Astrocyte of the hippocampus (primary cell): Measurements from ENCODE around the gene CXorf38.

Experiments used
- DNase-seq: peaks from one replicate; pipeline ENCODE4 v3.0.0; 2011; ENCODE audit warnings: low read depth, low spot score

CXorf38 gene, protein sequence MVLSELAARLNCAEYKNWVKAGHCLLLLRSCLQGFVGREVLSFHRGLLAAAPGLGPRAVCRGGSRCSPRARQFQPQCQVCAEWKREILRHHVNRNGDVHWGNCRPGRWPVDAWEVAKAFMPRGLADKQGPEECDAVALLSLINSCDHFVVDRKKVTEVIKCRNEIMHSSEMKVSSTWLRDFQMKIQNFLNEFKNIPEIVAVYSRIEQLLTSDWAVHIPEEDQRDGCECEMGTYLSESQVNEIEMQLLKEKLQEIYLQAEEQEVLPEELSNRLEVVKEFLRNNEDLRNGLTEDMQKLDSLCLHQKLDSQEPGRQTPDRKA

DNA sequence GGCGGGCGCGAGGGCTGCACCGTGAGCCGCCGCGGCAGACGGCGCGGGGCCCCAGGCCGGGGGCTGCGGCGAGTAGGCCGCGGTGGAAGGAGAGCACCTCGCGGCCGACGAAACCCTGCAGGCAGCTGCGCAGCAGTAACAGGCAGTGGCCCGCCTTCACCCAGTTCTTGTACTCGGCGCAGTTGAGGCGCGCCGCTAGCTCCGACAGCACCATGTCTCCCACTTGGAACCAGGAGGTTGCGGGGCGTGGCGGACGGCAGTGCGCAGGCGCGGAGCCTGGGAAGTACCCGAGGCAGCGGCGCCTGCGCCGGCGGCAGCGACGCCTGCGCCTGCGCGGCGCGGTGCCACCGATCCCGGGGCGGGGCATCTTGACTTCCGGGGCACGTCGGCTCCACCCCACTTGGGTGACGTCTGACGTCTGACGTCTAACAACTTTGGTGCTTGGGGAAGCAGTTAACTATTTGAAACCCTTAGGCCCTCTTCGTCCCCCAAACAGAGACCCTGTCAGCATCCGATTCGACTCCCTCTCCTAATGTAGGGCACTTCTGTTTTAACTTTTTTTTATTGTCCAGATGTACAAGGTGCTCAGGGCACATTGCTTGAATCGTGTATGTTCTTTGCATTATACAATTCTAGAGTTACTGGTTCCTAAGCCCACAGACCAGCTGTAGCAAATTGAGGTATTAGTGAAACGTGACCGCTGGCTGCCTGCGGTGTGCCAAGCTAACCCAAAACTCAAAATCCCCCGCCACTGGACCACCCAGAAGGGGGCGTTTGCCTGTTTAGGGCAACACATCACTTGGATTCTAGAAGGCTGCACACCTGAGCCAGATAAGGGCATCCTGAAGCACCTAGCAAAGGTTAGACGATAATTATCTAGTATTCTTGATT is at the start of gene CXorf38:
Gene CXorf38 (minus strand): TSS at position 255 of the 891 bp plus-strand sequence. CDS start 41 bp downstream, at position 214.
- peak; percentile 97 for DNase-seq

DNA sequence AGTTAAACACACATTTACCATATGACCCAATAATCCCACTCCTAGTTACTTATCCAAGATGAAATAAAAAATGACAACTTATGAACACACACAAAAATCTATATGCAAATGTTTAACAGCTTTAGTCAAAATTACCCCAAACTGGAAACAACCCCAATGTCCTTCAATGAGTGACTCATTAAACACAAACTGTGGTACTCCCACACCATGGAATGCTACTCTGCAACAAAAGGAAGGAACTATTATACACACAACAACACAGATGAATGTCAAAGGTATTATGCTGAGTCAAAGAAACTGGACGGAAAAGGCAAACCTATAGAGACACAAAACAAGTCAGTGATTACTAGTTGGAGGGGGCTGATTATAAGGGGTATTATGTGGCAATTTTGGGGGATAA is 47.4 kb upstream of the CXorf38 start:
- peak; percentile 3 for DNase-seq

DNA sequence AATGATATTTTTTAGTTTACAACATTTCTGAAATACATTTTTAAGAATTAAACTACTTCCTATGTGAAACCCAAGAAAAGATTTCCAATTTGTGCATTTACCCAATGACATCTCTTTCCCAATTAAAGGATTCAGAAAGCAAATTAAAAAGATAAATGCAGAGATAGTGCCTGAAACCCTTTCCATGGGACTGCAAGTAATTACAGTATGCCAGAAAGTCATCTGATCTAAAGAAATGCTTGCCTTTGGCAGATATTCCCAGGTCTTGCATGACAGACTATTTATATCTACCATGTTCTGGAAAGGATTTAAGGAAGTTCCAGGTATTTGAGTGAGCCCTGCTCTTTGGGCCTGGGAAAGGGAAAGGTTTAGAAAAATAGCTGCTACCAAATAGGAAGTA is 41.6 kb upstream of the CXorf38 start:
- DNase-seq = no peak

DNA sequence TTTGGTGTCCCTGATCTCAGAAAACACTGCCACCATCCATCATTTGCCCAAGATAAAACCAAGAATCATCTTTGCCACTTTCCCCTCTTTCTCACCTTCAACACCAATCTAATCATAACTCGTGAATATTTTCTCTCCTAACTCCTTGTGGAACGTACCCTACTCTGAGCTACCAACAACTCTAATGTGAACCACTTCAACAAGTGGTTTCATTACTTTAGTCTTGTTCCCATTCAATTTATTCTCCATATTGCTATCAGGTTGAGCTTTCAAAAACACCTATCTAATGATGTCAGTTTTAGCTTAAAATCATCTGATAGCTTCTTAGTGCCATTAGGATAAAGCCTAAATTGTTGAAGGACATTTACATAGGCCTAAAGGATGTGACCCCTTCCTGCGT is 39.8 kb upstream of the CXorf38 start:
- no peak for DNase-seq

DNA sequence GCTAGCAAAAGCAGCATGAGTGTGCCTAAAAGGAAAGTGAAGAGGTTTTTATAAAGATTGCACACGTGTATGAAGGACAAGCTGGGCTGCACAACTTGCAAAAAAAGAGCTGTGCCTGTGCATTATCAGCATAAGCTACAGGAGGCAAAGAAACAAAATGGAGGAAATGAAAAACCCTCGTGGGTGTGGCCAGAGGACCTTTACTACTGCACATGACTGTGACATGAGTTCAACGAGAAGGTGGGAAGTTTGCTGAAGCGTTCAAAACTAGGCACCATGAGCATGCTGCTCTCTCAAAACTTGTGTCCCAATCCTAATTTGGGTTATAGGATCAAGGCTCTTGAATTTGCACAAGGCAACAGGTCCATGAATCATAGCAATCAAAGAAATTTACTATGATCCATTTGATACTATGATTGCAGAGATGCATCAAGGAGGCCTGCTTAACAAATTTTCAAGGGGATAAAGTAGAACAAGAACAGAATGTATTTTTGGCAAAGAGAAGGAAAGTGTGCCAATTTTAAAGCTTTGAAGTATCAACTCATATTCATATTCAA is 38.1 kb upstream of the CXorf38 start:
- DNase-seq = no peak

DNA sequence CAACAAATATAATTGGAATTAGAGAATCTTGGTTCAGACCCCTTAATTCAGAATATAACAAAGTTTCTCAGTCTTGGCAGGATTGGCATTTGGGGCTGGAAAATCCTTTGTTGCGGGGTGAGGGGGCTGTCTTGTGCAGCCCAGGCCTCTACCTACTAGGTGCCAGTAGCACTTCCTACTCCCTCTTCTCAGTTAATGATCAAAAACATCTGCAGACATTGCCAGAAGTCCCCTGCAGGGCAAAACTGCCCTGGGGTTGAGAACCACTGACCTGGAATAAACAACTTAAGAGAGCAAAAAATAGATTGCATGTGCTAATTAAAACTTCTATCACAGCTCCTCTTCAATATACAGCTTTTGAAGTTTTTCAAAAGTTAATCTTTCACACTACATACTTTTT is 36.7 kb upstream of the CXorf38 start:
- DNase-seq = no peak

DNA sequence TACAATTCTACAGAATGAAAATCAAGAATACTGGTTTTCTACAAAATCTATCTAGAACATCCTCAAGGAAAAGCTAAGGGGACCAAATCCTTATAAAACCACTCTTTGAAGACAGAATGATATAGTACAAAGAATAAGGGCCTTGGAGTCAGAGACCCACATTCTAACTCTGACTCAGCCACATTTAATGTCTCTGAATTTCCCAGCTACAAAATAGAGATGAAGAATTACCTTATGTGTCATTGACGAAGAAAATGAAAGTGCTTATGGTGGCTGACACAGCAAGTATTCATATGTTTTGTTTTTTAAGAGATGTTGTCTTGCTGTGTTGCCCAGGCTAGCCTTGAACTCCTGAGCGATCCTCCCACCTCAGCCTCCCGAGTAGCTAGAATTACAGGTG is 35.9 kb upstream of the CXorf38 start:
- no peak for DNase-seq

DNA sequence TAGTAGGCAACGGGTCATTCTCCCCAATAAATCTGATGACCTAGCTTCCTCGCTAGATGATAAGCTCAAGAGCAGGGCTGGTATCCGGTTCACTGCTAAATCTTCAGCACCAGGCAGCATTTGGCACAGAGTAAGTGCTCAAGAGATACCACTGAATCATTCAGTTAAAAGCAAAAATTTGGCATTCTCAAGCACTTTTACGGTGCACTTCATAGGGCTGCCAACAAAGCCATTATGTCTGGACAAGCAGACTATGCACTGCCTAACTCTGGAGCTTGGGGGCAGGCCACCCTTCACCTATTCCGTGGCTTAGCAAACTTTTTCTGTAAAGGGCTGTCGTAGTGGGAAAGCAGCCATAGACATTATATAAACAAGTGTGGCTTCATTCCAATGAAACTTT is 23.8 kb upstream of the CXorf38 start:
- peak; percentile 5 for DNase-seq

DNA sequence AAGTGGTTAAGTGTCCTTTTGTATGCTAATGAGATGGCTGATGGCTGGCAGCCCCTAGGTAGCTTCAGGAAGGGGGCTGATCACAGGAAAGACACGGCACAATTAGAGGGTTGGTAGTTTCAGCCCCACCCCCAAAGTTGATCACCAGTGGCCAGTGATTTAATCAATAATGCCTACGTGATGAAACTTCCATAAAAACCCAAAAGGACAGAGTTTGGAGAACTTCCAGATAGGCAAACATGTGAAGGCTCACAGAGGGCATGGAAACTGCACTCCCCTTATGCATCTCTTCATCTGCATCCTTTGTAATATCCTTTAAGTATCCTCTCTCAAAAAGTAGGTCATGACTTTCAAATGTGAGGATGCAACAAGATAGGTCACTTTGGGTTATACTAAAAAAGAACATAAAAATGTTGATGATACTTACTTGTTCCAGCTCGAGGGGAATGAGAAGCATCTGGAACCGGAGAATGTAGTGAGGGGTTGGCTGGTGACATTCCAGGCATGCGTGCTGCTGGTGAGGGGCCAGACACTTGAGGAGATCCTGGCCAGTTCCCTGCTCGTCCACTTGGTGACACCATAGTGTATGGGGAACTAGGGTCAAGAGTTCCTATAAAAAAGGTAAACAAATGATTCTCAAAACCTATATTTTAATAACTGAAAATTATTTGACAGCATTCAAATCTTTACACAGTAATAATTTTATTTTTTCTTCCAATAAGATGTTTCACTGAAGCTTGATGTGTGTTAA is 16.7 kb upstream of the CXorf38 start:
- peak; percentile 53 for DNase-seq

DNA sequence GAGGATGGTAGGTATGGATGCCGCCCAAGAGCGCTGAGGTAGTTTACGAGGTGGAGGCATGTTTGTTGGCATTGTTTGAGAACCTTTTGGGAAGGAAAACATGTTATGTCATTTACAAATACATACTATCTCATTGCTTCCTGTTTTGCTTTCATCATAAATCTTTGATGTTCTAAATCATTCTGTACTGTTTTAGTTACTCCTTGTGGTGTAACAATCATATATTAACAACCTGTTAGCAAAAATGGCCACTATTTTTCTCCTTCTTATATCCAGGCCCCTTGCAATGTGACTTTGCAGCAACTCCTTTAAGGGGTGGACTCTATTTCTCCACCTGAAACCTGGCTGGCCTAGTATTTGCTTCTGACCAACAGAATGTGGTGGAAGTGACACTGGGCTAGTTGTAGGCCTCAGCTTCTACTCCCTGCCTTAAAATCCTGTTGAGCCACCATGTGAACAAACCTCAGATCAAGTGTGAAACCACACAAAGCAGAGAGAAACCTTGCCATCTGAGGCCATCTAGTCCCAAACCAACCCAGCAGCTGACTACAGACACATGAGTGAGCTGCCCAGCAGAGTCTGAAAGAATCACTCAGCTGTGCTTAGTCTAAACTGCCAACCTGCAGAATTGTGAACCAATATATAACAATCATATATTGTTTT is 15.8 kb upstream of the CXorf38 start:
- no peak for DNase-seq

DNA sequence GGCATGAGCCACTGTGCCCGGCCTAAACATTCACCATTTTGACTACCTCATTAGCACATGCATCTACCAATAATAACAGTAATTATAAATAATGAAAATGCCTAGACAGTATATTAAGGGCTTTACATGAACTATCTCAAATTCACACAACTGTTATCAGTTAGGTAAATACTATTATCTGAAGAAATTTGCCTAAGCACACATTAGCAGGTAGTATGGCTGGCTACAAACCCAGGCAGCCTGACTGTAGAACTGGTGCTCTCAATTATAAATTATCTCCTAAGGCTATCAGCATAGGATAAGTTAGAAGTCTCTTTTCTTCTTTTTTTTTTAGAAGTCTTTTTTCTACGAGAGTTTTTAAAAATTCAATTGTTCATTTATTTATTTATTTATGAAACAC is 14.1 kb upstream of the CXorf38 start:
- no peak for DNase-seq

DNA sequence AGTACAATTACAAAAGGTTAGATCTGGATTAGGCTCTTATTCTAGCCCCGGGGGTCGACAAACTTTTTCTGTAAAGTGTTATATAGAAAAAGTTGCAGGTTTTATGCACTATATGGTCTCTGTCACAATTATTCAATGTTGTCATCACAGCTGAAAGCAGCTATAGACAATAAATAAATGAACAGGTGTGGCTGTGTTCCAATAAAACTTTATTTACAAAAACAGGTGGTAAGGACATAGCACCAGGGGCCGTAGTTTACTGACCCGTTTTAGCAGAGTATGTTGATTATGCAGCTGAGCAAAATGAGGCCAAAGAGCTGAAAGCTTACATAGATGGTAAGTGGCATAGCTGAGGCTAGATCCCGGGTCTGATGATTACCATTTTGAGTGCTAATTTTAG is 13.0 kb upstream of the CXorf38 start:
- no peak for DNase-seq

DNA sequence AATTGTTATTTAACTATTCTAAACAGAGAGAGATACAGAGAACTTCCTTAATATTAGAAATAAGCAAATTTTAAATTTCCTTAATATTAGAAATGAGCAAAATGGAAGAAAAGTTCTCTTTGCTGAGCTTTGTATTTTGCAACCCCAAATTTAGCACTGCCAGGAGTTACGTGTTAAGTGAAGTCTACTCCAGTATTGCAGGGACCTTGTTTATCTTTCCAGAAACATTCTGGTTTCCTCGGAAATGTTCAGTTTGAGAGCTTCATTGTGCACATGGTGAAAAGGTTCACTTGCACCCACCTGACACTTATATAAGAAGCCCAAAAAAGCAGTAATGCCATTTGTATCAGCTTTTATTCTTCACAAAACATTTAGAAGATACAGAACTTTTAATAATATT is 6.2 kb upstream of the CXorf38 start:
- no peak for DNase-seq

DNA sequence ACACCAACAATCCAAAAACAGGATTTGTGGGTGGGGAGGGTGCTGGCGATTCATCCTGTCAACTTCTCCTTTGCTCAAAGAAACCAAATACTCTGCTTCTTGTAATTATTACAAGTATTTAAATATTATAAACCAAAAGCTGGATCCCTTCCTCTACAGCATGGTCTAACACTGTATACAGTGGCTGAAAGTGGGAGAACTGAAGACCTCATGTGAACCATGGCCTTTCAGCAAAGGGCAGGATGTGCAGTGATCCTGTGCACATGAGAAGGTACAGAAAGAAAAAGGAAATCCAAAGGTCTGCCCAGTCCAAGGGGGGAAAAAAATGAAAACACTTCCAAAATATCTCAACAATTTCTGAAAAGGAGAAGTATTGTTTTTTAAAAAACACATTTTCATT is 5.3 kb upstream of the CXorf38 start:
- DNase-seq = no peak

DNA sequence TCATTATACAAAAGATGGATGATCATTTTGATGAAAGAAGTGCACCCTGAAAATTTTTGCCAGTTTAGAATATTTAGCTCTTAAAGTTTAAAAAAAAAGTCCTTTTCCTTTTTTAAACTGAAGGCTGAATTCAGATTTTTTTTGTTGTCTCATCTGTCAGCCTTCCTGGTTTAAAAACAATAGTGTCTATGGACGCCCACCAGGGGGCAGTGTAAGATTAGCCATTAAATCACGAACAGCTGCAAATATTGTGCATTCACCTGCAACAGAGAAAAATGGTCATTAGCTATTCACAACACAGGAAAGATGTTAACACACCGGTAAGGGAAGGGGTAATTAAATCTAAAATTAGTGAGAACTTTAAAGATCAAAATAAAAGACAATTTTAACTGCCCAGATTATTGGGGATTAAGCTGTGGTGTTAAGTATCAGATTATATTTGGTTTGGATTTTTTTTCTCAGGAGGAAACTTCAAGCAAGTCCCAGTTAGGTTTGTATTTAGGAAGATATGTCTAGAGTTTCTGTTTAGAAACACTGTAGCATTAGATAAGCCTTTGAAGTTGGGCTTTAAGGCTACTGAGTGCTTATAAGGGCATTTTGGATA is 4.4 kb upstream of the CXorf38 start:
- peak; percentile 82 for DNase-seq

DNA sequence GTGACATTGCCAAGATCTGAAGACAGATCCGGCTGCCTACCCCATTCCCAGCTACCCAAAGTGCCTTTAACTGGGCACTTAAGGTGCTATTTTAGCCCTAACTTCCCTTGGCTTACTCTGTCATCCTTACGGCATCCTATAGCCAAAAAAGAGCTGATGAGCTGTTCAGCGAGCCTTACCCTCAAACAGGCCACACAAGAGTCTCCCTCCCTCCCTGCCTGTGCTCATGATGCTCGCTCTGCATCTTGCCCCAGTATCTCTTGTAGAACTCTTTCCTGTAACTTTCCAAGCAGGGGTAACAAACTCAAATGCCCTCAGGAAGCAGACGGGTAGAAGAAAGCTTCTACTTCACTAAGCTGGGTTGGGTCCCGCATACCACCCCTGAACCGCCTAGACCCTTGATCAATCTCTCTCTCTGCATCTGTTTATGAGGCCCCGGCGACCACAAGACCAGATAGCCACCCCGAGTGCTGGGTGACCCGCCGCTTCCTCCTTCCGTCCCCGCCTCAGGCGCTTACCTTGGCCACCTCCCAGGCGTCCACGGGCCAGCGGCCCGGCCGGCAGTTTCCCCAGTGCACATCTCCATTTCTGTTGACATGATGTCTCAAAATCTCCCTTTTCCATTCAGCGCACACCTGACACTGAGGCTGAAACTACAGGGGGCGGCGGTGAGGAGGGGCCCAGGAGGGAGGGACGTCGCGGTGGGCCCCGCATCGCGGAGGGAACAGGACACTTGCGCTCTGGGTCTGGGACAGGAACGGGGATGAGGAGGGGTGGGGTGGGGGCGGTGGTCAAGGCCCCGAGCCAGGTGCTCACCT is 663 bp downstream of the CXorf38 start:
- peak; percentile 33 for DNase-seq

DNA sequence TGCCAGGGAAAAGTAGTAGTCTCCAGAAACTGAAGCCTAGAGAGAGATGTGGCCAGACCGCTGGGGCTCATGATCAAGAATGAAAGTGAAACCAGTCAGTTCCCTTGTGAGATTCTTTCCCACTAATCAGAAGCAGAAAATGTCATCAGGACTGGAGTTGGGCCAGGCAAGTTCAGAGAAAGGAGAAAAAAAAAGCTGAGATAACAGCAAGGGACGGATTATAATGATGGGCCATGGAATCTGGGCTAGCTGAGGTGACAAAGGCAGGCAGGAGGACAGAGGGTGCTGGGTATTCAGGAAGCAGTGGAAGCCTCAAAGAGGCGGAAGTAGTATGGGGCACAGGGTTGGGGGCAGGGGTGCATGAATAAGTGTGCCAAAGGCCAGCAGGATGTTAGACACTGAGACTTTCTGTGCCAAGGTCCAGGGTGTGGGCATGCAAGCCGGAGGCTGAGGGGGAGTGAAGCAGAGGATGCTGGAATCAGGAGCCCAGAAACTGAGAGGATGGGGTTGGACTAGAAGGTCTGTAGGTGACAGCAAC is 2.5 kb downstream of the CXorf38 start:
- DNase-seq = peak; percentile 77

DNA sequence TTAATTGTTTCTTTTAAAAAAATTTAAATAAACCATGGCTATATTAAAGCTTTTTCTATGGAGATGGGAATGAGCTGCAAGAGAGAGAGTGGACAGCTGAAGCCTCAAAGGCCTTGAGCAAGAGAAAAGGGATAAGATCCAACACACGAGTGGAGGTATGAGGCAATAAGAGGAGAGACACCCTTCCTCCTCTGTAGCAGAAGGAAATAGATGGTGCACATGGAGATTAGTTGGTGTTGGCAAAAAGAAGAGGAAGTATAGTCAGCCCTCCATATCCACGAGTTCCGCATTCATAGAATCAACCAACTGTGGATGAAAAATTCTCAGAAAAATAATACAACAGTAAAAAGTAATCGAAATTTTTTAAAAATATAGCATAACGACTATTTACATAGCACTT is 3.2 kb downstream of the CXorf38 start:
- DNase-seq = no peak

DNA sequence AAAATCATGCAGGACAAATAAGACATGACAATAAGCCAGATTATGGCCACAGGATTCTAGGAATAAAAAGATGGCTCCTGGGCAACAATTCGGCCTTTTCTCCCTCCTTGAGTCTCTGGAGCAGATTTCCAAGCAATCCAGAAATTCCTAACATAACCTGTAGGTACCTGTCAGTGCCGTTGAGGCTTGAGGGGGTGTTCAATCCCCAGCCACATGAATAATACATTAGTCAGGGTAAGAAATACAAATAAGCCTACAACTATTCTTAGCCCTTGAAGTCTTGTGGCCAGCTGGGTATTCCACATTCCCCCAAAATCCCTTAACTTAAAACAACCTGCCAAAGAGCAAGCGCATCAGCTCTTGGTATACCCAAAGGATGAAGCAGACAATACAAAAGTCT is 9.7 kb downstream of the CXorf38 start:
- no peak for DNase-seq

DNA sequence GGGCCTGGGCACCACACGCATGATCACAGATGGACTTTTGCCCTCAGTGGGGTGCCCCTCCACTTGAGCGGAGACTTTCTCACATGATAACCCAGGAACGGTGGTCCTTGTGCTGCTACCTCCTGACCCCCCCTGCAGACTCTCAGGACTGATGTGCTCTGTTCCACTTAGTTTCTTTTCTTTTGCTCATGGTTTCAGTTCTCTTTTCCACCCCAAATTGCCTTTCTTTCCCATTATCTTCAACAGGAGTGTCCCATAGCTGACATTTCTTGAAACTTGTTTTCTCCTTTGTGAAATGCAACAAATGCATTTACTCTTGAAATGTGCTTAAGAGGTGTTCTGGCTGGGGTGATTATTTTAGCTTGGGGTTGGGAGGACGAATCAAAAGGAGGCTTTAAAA is 15.2 kb downstream of the CXorf38 start:
- no peak for DNase-seq
